ENCODE results near the gene AMH. TPM values are rescaled to one million over a fixed set of nuclear protein-coding genes. Genes with fewer than 3 reads are reported as not detected.
A peak's percentile ranks its signal among the peaks of the same experiment; 100 is the strongest.

AMH gene
- total RNA-seq, 1 experiment from 2014 or later, result 11.2 TPM

GRCh38 chr19:2230807-2231533, 18.2 kb upstream of the AMH start:
- H3K36me3 Mint-ChIP-seq, result peaks cover 9% of the 10 kb centered on the region; the same call in 1 of the 2 replicates
- peak overlapping the region; percentile 87; the same call in 1 of the 2 replicates for H3K27ac Mint-ChIP-seq
- CTCF ChIA-PET, result interaction anchor here (2.8 kb wide), 1 partner anchor 75 kb away, joined by 18 read pairs; no protein-coding TSS in a partner anchor
- TF ChIP-seq MXD4 (CRISPR knock-in tag; IDR thresholded peaks at IDR 0.05; ENCODE audit: borderline replicate concordance), result no peak
- TF ChIP-seq ZNF416 (CRISPR knock-in tag; IDR thresholded peaks at IDR 0.05), result 0 out of 2 replicates have a peak, but pooled peaks have one; percentile 47
- ATAC-seq (no peak), DNase-seq (ENCODE audit: low spot score) (no peak)
- H3K9me3 Mint-ChIP-seq, result no peaks in the 10 kb centered on the region
- no peak overlapping the region for H3K4me3 Mint-ChIP-seq
- no peaks in the 10 kb centered on the region for H3K27me3 Mint-ChIP-seq (ENCODE audit: low read depth)
- POLR2A ChIA-PET, result interaction anchor here (0.6 to 1.1 kb wide), 3 partner anchors 81 to 1148 kb away, joined by 3 to 4 read pairs (median 3); no protein-coding TSS in a partner anchor
- peaks cover 4% of the 10 kb centered on the region; the same call in 1 of the 2 replicates for H3K4me1 Mint-ChIP-seq

- H3K27me3 Mint-ChIP-seq (ENCODE audit: low read depth), result peaks cover 4% of the 10 kb centered on the region; the same call in 1 of the 2 replicates
- H3K36me3 Mint-ChIP-seq, result peaks cover 8% of the 10 kb centered on the region; the same call in 1 of the 2 replicates
These were observed 17.4 kb upstream of the AMH start for GRCh38 chr19:2231621-2232221.

GRCh38 chr19:2232286-2233151, 16.6 kb upstream of the AMH start:
- Mint-ChIP-seq H3K27ac (peak overlapping the region; percentile 65), H3K27me3 (ENCODE audit: low read depth) (peaks cover 5% of the 10 kb centered on the region; the same call in 1 of the 2 replicates), H3K4me1 (peaks cover 7% of the 10 kb centered on the region), H3K36me3 (peaks cover 9% of the 10 kb centered on the region; the same call in 1 of the 2 replicates), H3K9me3 (no peaks in the 10 kb centered on the region), H3K4me3 (no peak overlapping the region)
- ChIA-PET CTCF (interaction anchor here (1.0 to 1.3 kb wide), 2 partner anchors 11 to 83 kb away, joined by 4 read pairs; no protein-coding TSS in a partner anchor), POLR2A (no interaction called here)
- DNase-seq (ENCODE audit: low spot score) (no peak), ATAC-seq (no peak)
- TF ChIP-seq PRRX2 (CRISPR knock-in tag; IDR thresholded peaks at IDR 0.05) (no peak), TP53 (CRISPR knock-in tag; IDR thresholded peaks at IDR 0.05) (no peak), SMAD3 (CRISPR knock-in tag; IDR thresholded peaks at IDR 0.05; ENCODE audit: borderline replicate concordance) (no peak), USF2 (CRISPR knock-in tag; IDR thresholded peaks at IDR 0.05) (no peak), TEAD1 (CRISPR knock-in tag; IDR thresholded peaks at IDR 0.05) (no peak), ZNF425 (CRISPR knock-in tag; conservative IDR thresholded peaks at IDR 0.05) (no peak), SP1 (CRISPR knock-in tag; conservative IDR thresholded peaks at IDR 0.05) (no peak), OVOL2 (CRISPR knock-in tag; IDR thresholded peaks at IDR 0.05; ENCODE audit: borderline replicate concordance) (no peak), ZNF416 (CRISPR knock-in tag; IDR thresholded peaks at IDR 0.05) (no peak), ZNF232 (CRISPR knock-in tag; IDR thresholded peaks at IDR 0.05) (no peak), ZNF138 (CRISPR knock-in tag; conservative IDR thresholded peaks at IDR 0.05) (no peak), ATF2 (CRISPR knock-in tag; IDR thresholded peaks at IDR 0.05; ENCODE audit: borderline replicate concordance, low read depth) (no peak), FOXJ3 (CRISPR knock-in tag; IDR thresholded peaks at IDR 0.05; ENCODE audit: borderline replicate concordance) (no peak), CTCF (IDR thresholded peaks at IDR 0.05) (no peak), AR (CRISPR knock-in tag; IDR thresholded peaks at IDR 0.05) (no peak)

More at GRCh38 chr19:2231621-2232221, 17.4 kb upstream of the AMH start:
- DNase-seq (ENCODE audit: low spot score), result no peak
- TF ChIP-seq TEAD1 (CRISPR knock-in tag; IDR thresholded peaks at IDR 0.05), result 0 out of 2 replicates have a peak, but pooled peaks have one; percentile 22
- TF ChIP-seq ZNF232 (CRISPR knock-in tag; IDR thresholded peaks at IDR 0.05), result no peak
- no peak for ATAC-seq
- Mint-ChIP-seq H3K4me1 (peaks cover 4% of the 10 kb centered on the region; the same call in 1 of the 2 replicates), H3K4me3 (no peak overlapping the region), H3K27ac (peak overlapping the region; percentile 87), H3K9me3 (no peaks in the 10 kb centered on the region)
- POLR2A ChIA-PET, result interaction anchor here (0.6 kb wide), 2 partner anchors 112 to 1148 kb away, joined by 3 to 4 read pairs; no protein-coding TSS in a partner anchor
- CTCF ChIA-PET, result interaction anchor here (1.3 to 2.8 kb wide), 2 partner anchors 76 to 84 kb away, joined by 4 to 18 read pairs; no protein-coding TSS in a partner anchor

Measured in WTC11 (cell line).